ENCODE data around the gene WWC1.
A peak's percentile ranks its signal among the peaks of the same experiment; 100 is the strongest.
"Not testable (repeated sequence)": the region's sequence is repeated elsewhere in the genome, so short reads cannot be mapped to it uniquely, and the experiment has no call there.

Gene WWC1

DNA sequence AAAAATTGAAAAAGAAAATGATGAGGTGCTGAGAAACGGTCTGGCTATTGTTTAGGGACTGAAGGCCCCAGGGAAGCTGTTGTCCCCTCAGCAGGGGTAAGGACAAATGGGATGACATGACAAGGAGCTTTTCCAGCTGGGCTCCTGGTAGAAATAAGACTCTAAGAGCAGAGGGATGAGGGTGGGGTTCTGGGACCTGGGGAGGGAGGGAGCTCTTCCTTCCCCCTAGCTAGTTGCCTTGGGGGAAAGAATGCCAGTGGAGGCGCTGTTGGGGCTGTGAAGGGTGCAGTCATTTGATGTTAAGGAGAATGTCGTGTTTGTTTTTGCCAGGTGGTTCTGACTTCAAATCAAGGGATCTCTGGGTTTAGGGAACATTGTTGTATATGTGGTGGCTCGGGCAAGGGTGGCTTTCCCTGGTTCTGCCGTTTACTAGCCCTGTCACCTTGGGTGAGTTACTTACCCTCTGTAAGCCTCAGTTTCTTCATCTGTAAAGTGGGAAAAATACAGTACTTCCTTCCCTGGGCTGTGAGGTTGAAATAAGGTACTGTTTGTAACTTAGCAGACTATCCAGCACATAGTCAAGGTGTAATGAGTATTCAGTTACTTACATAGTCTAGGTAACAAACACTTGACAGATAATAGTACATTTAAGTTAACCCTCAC, 47.8 kb downstream of the WWC1 start:
- DNase-seq = no peak

DNA sequence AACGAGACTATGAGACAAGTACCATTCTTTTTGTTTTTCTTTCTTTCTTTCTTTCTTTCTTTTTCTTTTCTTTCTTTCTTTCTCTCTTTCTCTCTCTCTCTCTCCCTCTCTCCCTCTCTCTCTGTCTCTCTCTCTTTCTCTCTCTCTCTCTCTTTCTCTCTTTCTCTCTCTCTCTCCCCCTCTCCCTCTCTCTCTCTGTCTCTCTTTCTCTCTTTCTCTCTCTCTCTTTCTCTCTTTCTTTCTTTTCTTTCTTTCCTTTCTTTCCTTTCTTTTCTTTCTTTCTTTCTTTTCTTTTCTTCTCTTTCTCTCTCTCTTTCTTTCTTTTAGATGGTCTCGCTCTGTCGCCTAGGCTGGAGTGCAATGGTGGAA, 48.3 kb downstream of the WWC1 start:
- DNase-seq = not testable (repeated sequence)

DNA sequence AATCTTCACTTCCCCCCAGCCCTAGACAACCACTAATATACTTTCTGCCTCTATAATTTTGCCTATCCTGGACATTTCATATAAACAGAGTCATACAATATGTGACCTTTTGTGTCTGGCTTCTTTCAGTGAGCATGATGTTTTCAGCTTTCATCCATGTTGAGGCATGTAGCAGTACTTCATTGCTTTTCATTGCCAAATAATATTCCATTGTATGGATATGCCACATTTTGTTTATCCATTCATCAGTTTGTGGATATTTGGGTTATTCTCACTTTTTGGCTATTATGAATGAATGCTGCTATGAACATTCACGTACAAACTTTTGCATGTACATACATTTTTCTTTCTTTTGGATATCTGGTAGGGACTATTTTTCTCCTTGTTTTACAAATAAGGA, 49.0 kb downstream of the WWC1 start:
- no peak for DNase-seq

DNA sequence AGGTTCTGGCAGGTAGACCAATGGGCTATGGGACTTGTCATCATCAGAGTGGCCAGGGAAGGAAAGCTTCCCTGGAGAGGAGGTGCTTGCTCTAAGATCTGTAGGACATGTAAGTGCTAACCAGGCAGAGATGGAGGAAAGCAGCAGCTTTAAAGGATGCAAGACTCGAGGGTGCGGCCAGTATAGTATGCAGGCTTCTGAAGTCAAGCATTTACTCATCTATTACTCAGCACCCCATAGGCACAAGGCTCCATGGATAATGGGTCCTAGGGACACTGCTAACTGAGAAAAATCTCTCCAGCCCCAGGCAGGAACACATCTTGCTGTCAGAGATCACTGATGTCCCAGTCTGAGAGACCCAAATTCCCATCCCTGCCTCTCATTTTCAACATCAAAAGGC, 49.7 kb downstream of the WWC1 start:
- DNase-seq = no peak

DNA sequence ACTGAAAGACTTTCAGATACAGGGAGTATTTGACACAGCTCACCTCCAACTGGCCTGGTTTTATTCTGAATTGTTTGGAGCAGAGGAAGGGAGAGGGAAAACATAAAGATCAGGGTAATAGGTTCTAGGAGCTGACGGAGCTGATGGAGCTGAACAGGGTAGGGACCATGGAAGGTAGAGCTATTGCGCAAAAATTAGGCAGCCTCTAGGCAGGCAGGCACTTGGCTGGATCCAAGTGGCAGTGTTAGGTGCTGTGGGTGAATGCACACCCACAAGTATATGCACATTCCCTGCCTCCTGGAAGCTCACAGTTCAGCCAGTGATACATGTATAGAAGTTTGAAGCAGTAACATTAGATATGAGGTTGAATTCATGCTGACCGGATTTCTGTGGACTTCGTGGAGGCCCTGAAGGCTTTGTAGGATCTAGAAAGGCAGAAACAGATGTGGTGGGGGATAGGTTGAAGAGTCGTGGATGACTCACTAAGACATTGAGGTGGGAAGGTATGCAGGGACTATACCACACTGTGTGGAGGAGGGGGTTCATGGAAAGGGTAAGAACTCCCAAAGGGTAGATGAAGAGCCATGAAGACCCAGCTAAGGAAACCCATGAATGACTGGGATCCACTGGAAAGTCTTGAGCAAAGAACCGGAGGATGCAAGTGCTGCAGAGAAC, 50.8 kb downstream of the WWC1 start:
- DNase-seq = no peak

DNA sequence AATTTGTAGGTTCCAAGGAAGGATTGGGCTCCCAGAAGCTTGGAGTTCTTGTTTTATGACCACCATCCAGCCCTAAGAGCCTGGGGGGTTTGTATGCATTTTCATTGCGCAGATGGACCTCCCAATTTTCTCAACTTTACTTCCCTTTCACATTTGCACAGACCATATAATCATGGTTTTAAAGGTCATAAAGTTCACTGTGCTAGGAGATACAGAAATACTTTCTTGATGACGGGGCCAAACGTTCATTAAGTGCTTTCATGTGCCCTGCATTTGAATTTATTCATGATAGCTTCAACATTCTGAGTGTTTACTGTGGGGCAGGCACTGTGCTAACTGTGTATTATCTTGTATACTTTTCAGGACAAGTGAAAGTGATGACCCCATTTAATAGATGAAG, 51.5 kb downstream of the WWC1 start:
- DNase-seq = no peak

DNA sequence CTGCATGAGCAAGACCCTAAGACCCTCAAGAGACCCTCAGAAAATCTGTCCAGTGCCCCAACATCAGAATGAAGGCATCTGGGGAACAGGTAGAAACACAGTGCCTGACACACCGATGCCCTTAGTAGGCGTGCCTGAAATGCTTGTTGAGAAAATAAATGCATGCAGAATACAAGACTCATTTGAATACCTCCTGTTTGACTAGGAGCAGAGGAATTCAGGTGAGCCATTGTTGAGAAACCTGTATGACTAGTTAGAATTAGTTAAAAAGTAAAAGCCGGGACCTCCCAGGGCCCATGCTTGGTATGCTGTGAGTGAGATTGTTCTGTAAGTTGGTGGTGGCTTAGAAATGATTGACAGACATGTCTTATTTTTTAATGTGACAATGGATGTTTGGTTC, 55.0 kb downstream of the WWC1 start:
- no peak for DNase-seq

DNA sequence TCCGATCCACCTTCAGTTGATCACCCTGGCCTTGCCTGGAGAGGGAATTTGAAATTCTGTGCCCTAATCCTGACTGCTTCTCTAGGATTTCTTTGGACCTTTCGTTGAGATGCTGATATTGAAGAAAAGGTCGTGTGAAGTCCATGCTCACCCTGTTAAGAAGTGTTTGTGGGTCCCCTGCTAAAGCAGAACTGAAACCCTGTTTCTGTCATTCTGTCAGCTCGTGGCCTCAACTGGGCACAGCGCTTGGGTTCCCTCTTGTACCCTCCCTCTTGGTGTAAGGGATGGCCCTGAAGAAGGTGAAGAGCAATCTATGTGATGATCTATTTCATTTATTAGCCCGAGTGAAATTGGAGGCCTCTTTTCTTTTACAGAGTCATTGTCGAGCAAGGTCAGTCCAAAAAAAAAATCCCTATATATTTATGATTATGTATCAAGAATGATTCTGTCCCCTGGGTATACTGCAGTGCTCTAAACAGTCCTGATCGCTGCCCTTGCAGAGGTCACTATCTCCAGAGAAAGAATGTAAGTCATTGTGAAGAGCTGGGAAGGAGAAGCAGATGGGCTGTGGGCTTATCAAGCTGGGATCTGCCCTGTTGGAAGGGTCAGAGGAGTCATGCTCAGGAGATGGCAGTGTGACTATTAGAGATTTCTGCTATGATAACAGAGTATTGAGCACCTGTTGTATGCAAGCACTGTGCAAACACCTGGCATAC, 56.1 kb downstream of the WWC1 start:
- no peak for DNase-seq

DNA sequence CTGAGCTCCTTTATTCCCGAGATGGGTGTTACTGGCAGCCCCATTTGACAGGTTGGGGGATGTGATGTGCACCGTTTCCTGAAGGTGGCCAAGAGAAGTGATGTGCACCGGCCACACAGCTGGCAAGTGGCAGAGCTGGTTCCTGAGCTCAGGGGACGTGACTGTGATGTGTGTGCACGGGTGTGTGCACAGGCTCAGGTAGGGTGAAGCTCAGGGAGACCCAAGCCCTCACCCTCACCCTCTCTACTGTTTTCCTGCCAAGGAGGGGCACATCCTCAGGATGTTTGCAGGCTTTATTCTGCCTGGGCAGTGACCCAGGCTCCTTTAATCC, 56.6 kb downstream of the WWC1 start:
- DNase-seq = no peak

DNA sequence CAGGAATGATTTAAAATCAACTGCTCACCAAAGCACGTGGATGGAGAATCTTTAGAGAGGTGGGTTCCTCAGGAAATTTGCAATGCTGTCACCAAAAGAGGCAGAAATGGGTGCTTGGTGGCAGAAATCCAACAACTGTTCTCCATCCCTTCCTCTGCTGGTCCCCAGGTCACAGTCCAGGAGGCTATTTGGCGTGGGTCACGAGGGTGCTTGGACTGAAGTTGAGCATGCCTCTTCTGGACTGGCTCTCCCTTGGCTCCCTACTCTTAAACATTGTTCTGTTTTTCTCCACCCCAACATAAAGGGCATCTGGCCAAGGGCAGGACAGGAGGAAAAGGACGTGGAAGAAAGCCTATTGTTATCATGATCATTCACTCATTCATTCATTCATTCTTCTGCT, 58.9 kb downstream of the WWC1 start:
- no peak for DNase-seq

DNA sequence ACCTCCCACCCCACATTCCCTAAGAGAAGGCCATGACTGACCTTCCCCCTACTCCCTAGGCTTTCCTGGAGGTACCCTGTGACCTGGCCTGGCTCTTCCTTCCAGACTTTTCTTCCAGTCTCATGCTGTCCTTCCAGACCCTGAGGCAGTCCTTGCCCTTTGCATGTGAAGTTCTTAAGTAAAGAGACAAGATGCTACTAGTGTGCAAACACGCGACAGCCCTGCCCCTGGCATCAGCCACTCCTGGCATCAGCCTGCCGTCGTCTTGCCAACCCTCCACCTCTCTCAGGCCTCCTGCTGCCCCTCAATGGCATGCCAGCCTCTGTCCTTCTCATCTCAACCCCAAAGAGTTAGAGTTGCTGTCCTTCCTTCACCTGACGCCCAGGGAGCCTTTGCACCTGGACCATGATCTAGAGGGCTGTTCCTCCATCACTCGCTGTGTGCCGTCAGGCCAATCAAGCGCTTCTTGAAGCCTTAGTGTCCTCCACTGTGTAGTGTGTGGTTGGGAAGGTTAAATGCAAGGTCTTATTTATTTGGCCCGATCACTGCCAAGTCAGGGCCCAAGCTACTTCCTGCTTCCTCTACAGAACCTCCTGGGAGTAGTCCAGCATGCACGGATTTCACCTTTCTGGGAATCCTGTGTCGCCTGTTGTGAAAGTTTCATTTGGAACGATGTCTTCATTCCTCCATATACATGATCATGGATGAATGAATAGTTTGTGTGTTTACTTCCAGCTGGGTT, 61.9 kb downstream of the WWC1 start:
- no peak for DNase-seq

DNA sequence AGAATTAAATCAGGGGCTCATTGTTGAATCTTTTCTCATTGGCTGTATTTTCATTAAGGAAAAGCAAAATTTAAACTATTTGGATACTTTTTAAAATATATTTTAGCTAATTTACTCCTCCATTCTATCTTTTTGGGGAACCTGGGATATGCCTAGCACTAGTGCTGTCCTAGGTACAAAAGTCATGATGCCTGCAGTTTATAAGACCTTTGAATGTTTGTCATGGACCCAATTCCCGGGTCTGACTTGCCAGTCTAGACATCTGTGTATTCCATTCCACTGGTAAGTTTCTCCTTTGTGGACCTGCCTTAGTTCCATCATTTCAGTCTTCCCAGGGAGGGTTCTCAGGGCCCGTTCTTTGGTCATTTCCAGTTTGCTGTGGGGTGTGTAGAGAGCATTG, 63.0 kb downstream of the WWC1 start:
- no peak for DNase-seq

DNA sequence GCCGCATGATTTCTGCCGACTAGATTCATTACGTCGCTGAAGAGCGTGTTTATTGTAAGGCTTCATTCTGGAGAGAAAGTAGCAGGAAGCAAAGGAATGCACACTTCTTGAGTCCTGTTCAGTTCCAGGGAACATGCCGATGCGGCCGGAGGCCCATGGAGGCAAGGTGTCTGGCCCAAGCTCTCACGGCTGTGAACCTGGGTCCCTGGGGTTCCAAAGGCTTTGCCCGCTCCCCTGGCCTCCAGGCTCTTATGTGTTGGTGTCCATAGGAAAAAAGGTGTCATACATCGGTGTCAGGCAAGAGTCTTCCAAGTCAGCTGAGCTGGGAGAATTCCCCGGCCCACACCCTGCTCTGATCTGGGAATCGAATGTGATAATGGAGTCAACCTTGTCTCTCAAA, 64.7 kb downstream of the WWC1 start:
- DNase-seq = no peak

DNA sequence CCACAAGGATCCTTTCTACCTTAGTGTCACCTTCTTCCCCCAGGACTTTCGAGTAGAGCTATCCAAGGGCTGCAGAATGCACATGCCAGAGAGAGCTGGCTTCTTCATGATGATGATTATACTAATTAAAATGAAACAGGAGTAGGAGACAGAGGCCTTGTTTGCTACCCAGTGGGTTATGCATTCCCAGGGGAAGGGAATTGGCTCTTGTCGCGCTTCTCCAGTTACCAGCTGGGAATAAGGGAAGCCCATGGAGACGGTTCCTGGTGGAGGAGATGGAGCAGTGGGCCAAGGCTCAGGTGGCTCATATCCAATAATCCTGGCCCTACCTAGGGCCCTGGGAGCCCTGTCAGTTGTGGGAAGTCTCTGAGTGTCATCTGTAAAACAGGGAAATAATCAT, 65.1 kb downstream of the WWC1 start:
- no peak for DNase-seq

DNA sequence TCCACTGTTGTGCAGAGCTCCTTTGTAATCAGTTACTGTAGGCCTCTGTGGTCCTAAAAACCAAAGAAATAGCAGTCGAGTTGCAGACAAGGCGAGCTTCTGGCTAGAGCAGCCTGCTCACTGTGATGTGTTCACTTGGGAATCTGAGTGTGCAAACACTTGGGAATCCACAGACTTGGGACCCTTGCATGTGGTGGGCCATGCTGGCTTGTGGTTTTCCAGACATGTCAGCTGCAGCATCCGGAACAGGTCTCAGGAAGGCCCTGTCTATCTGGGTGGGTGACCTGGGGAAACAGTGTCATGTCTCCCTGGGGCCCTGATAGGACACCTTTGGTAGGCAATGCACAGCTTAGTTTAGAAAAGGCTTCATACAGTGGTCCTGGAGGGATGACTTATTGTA, 66.4 kb downstream of the WWC1 start:
- no peak for DNase-seq

DNA sequence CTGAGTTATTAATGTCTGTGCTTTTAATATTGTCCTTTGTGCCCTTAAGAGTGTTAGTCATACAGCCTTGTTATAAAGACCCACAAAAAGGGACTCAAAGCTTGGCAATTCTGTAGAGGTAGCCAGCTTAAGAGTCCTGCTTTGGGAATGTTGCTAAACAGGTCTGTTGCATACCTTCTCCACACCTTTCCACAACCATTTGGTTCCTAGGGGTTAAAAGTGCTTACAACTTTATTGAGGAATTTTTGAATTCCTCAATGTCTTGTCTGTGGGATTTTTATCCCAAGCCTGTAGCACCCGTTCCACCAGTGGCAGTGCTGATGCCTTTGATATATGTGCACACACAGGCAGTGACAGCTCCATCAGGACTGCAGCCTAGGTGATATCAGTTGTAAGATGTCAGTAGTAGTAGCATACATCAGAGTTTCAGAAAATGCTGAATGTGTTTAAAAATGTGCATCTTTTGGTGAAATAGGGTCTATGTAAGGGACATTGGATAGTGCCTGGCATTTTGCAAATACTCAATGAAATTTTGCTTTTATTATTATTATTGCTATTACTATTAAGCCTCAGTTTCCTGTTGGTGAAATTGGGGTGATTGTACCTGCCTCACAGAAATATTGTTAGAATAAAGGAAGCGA, 68.5 kb downstream of the WWC1 start:
- DNase-seq = no peak

DNA sequence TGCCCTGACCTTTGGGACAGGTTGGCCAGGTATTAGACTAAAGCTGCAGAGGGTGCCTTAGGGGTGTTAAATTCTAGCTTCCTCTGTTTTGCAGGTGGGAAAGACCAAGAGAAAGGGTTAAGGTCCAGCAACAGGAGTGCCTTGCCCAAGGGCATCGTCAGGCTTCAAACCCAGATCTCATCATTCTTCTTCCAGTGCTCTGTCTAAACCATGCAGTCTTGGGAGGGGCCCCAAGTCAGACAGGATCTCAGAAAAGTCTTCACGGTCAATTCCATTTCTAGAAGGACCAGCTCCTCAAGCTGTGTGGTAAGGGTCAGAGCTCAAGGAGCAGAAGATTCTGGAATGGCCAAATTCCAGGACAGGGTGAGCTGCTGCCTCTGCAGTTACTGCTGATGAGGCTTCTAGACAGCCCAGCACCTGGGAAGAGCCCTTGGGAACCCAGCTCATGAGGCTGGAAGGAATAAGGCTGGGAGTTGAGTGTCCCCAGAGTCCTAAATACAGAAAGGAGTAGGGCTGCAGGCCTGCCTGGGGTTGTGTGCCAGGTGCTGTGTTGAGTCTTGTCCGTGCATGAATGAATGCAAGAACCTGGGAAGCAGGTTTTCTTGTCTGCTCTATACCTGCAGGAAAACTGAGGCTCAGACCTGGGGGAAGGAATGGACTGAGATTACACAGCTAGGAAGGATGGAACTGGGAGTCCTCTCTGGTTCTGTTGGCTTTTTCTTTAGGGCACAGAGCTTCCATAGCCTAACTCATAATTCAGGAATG, 69.3 kb downstream of the WWC1 start:
- DNase-seq = no peak

DNA sequence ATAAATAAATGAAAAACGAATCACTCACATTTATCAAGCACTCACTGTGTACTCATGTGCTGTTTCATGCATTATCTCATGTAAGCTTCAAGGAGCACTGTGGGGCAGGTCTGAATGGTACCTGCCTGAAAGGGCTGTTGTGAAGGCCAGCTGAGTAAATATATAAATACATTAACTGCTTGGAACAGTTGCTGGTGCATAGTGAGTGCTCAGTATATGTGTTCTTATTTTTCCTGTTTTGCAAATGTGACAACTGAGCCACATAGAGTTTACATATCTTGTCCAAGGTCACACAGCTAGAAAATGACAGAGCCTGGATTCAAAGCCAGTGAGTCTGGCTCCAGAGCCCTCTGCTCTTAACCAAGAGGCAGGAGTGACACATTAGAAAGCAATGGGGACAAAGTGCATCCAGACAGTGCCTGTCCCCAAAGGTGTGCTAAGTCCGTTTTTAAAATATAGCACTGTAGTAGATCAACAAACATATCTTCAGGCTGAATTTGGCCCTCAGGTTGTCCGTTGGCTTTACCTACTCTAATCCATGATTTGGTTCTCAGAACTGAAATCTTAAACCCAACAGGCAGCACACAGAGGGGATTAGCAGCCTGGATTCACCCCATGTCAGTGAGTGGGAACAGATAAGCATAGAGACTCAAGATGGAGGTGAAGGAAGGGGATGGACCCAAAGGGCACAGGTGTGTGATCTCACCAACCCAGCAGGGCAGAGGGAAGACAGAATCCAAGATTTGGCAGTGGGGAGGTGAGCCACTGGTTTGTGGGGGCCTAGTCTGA, 70.8 kb downstream of the WWC1 start:
- peak in 1 of 2 experiments; percentile 11 for DNase-seq

DNA sequence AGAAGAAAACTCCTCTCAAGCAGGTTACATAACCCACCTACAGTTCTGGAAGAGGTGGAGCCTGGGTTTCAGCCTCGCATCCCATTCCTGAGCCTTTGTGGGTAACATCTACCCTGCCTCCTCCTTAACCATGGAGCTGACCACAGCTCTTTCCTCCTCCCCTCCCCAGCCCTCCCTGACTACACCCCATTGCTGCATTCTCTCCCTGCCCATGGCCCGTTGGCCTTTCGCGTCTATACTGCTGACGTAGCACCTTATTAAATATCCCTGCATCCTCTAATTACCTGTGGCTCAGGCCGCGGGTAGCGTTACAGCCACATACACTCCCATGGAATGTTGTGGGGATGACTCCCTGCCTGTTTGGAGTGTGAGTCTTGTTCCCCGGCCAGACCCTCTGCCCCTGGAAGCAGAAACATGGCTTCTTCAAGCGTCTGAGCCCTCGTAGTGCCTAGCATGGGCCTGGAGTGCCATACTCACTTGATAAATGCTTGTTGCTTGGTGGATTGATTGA, 72.8 kb downstream of the WWC1 start:
- DNase-seq = no peak

DNA sequence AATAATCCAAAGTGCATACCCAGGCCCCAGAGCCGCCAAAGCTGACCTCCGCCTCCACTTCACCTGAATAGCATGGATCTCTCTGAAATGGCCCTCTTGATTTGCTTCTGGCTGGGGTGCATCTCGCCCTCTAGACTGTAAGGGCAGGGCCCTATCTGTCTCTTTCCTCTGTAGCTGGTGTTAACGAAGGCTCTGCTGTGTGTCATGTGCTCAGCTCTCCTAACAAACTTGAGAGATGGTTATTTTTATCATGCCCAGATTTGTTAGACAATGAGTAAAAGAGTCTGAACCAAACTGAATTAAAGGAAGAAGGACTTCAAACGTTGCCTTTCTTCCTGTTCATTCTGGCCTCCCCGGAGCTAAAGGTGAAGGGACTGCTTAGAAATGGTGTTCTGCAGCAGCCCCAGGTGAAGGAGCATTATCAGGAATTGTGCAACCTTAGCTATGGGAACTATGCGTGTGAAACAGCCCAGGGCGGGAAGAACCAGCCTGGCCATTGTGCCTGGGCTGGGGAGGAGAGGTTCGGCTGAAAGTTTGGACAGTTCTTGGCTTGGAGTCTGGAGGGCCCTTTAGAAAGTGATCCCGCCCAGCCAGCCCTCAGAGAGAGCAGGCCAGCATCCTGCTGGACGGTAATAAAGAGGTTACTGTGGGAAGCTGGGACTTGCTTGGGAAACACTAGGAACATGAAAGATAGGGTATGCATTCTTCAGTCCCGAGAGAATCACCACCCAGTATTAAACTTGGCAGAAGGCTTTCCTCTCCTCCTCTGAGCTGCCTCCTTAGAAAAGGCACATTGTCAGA, 73.5 kb downstream of the WWC1 start:
- no peak for DNase-seq

All from SHP77 (cell line).